Measurements from ENCODE around the gene RTL9.
"Not testable (repeated sequence)": the region's sequence is repeated elsewhere in the genome, so short reads cannot be mapped to it uniquely, and the experiment has no call there.

The RTL9 gene

GRCh38 chrX:110346681-110347080 is 12.0 kb upstream of the RTL9 start:
- DNase-seq, result peak; percentile 16

GRCh38 chrX:110359273-110359672 is 625 bp downstream of the RTL9 start:
- DNase-seq, result no peak

GRCh38 chrX:110363244-110363643 is 4.6 kb downstream of the RTL9 start:
- DNase-seq, result no peak

GRCh38 chrX:110373310-110373709 is 14.7 kb downstream of the RTL9 start:
- DNase-seq, result no peak

- no peak for DNase-seq
Measured at GRCh38 chrX:110374559-110374958, 15.9 kb downstream of the RTL9 start.

GRCh38 chrX:110381216-110381615 is 22.6 kb downstream of the RTL9 start:
- DNase-seq, result no peak

GRCh38 chrX:110383414-110383813 is 24.8 kb downstream of the RTL9 start:
- no peak for DNase-seq

GRCh38 chrX:110384490-110384889 is 25.8 kb downstream of the RTL9 start:
- DNase-seq, result peak; percentile 22

- DNase-seq, result no peak
Measured at GRCh38 chrX:110389570-110389969, 30.9 kb downstream of the RTL9 start.

- DNase-seq, result no peak
Measured at GRCh38 chrX:110391086-110391485, 32.4 kb downstream of the RTL9 start.

GRCh38 chrX:110394651-110395050 is 36.0 kb downstream of the RTL9 start:
- DNase-seq, result peak; percentile 52

- DNase-seq, result no peak
Measured at GRCh38 chrX:110395877-110396276, 37.2 kb downstream of the RTL9 start.

- no peak for DNase-seq
Measured at GRCh38 chrX:110396735-110397134, 38.1 kb downstream of the RTL9 start.

GRCh38 chrX:110397339-110397738 is 38.7 kb downstream of the RTL9 start:
- DNase-seq, result no peak

GRCh38 chrX:110397904-110398303 is 39.3 kb downstream of the RTL9 start:
- no peak for DNase-seq

- DNase-seq, result no peak
Measured at GRCh38 chrX:110399497-110399896, 40.8 kb downstream of the RTL9 start.

- no peak for DNase-seq
Measured at GRCh38 chrX:110399966-110400365, 41.3 kb downstream of the RTL9 start.

- DNase-seq, result no peak
Measured at GRCh38 chrX:110401135-110401534, 42.5 kb downstream of the RTL9 start.

GRCh38 chrX:110402091-110402849 is 43.6 kb downstream of the RTL9 start:
- DNase-seq, result no peak

- no peak for DNase-seq
Measured at GRCh38 chrX:110402850-110403221, 44.2 kb downstream of the RTL9 start.

GRCh38 chrX:110403441-110404238 is 45.0 kb downstream of the RTL9 start:
- DNase-seq, result no peak

GRCh38 chrX:110404376-110404775 is 45.7 kb downstream of the RTL9 start:
- DNase-seq, result no peak

GRCh38 chrX:110406250-110406649 is 47.6 kb downstream of the RTL9 start:
- DNase-seq, result not testable (repeated sequence)

GRCh38 chrX:110406822-110407221 is 48.2 kb downstream of the RTL9 start:
- no peak for DNase-seq

All from DMS53 (cell line).